H7 (cell line): ENCODE results near the gene UHRF1. TPM values are rescaled to one million over a fixed set of nuclear protein-coding genes. Genes with fewer than 3 reads are reported as not detected.
"Not testable (repeated sequence)": the region's sequence is repeated elsewhere in the genome, so short reads cannot be mapped to it uniquely, and the experiment has no call there.

Experiments
- DNase-seq: peaks from one replicate; pipeline ENCODE4 v3.0.0; 2012
- H3K27me3 ChIP-seq: 2 replicates; pipeline ENCODE4 v1.6.0; 2011; ENCODE audit warnings: mild to moderate bottlenecking, low read length; ENCODE audit not compliant: control insufficient read depth, insufficient read depth
- H3K36me3 ChIP-seq: replicated peaks from 2 replicates; pipeline ENCODE4 v1.5.1; 2011; ENCODE audit warnings: low read length; ENCODE audit not compliant: control insufficient read depth, insufficient read depth
- H3K4me3 ChIP-seq: 2 replicates; pipeline ENCODE4 v1.5.1; 2011; ENCODE audit warnings: low read depth, mild to moderate bottlenecking, control low read depth, low read length, moderate library complexity; ENCODE audit not compliant: insufficient read depth
- total RNA-seq: library from RNA; depleted of rRNA; stranded (reverse); fragments of >200 nt; shearing (Covaris generic); gene quantifications from 2 replicates; pipeline ENCODE4 v1.2.3, GENCODE V29; 2014

The UHRF1 gene
- total RNA-seq, 1 experiment from 2014 or later = 54.0 TPM

- not testable (repeated sequence) for H3K27me3 ChIP-seq, DNase-seq, H3K4me3 ChIP-seq, H3K36me3 ChIP-seq
Observed at GRCh38 chr19:4884993-4885392, 24.3 kb upstream of the UHRF1 start.

GRCh38 chr19:4887803-4888202 is 21.5 kb upstream of the UHRF1 start:
- not testable (repeated sequence) for H3K4me3 ChIP-seq, H3K27me3 ChIP-seq, DNase-seq, H3K36me3 ChIP-seq

DNA sequence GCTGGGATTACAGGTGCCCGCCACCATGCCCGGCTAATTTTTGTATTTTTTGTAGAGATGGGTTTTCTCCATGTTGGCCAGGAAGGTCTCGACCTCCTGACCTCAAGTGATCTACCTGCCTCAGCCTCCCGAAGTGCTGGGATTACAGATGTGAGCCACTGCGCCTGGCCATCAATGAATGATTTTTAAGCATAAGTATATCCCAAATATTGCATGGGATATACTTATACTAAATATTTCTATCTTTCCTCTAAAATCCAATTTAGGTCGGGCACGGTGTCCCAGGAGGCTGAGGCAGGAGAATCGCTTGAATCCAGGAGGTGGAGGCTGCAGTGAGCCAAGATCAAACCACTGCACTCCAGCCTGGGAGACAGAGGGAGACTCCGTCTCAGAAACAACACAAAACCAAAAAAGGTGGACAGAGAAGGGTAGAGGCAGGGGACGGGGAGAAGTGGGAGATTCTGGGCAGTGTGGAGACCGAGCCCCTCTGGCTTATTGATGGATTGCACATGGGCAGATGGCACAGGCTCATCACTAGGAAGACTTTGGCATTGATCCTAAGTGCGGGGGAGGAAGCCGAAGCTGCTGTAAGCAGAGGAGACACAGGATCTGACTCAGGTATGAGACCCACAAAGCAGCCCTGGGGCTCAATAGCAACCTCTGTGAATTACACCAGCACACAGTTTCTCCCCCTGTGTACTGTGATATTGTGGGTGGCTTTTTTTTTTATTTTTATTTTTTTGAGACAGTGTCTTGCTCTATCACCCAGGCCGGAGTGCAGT is 20.1 kb upstream of the UHRF1 start:
- Histone ChIP-seq H3K4me3 (no peak overlapping the region), H3K36me3 (no peaks in the 10 kb centered on the region), H3K27me3 (peaks cover 4% of the 10 kb centered on the region; the same call in 1 of the 2 replicates)
- no peak for DNase-seq

DNA sequence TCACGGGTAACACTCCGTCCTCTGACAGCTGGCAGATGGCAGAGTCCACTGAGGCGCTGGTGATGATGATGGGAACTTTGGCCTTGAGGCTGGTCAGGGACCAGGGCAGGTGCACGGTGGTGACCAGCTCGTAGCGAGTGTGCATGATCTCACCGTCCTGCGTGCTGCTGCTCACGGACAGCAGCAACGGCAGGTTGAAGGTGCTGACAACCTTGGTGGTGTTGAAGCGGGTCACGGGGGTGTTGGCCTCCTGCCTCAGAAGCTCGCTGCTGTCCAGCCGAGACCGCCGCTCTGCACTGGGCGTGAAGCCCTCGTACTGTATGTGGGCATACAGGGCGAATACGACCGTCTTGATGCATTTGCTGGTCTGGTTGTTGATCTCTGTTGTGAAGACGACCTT is 18.2 kb upstream of the UHRF1 start:
- peaks cover 9% of the 10 kb centered on the region for H3K27me3 ChIP-seq
- no peak for DNase-seq
- no peak overlapping the region for H3K4me3 ChIP-seq
- no peaks in the 10 kb centered on the region for H3K36me3 ChIP-seq

- DNase-seq, H3K36me3 ChIP-seq, H3K4me3 ChIP-seq: not testable (repeated sequence)
- H3K27me3 ChIP-seq = peaks cover 15% of the 10 kb centered on the region
Observed at GRCh38 chr19:4892962-4893361, 16.3 kb upstream of the UHRF1 start.

- Histone ChIP-seq H3K27me3 (peaks cover 11% of the 10 kb centered on the region), H3K4me3 (no peak overlapping the region), H3K36me3 (no peaks in the 10 kb centered on the region)
- peak; percentile 9 for DNase-seq
Observed at GRCh38 chr19:4896372-4896771, 12.9 kb upstream of the UHRF1 start.

GRCh38 chr19:4897146-4897545 is 12.2 kb upstream of the UHRF1 start:
- H3K4me3 ChIP-seq = no peak overlapping the region
- H3K36me3 ChIP-seq = no peaks in the 10 kb centered on the region
- H3K27me3 ChIP-seq = peaks cover 11% of the 10 kb centered on the region
- DNase-seq = peak; percentile 19

DNA sequence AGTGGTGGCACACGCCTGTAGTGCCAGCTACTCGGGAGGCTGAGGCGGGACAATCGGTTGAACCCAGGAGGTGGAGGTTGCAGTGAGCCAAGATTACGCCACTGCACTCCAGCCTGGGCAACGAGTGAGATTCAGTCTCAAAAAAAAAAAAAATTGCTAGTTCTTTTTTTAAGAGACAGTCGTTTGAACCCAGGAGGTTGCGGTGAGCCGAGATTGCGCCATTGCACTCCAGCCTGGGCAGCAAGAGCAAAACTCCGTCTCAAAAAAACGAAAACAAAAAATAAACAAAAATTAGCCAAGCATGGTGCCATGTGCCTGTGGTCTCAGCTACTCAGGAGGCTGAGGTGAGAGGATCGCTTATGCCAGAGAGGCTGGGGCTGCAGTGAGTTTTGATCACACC is 8.4 kb upstream of the UHRF1 start:
- H3K36me3 ChIP-seq, DNase-seq: not testable (repeated sequence)

DNA sequence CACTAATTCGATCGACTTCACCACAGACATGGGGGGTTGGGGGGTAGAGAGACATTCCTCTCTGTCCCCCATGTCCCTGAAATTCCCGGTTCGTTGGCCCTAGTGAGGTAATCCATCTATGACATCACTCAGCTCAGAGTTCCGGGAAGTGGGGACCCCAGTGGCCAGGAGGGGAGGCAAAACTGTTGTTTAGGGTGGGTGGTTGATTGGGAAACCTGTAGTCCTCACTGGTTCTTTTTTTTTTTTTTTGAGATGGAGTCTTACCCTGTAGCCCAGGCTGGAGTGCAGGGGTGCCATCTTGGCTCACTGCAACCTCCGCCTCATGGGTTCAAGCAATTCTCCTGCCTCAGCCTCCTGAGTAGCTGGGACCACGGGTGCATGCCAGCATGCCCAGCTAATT is 6.5 kb upstream of the UHRF1 start, which contains the start of gene ARRDC5:
TSS of gene ARRDC5 (minus strand) at position 101 of the 400 bp plus-strand sequence. CDS start at position 30, 71 bp downstream.
- Histone ChIP-seq H3K36me3 (no peaks in the 10 kb centered on the region), H3K4me3 (no peak within 1 kb of the TSS), H3K27me3 (no peaks in the 10 kb centered on the region)
- no peak for DNase-seq

More for the DNA sequence above, 8.4 kb upstream of the UHRF1 start:
- not testable (repeated sequence) for H3K27me3 ChIP-seq, H3K4me3 ChIP-seq

- H3K36me3 ChIP-seq = no peaks in the 10 kb centered on the region
- no peak overlapping the region for H3K4me3 ChIP-seq
- no peak for DNase-seq
- no peaks in the 10 kb centered on the region; the same call in 1 of the 2 replicates for H3K27me3 ChIP-seq
Observed at GRCh38 chr19:4904481-4904880, 4.8 kb upstream of the UHRF1 start.

DNA sequence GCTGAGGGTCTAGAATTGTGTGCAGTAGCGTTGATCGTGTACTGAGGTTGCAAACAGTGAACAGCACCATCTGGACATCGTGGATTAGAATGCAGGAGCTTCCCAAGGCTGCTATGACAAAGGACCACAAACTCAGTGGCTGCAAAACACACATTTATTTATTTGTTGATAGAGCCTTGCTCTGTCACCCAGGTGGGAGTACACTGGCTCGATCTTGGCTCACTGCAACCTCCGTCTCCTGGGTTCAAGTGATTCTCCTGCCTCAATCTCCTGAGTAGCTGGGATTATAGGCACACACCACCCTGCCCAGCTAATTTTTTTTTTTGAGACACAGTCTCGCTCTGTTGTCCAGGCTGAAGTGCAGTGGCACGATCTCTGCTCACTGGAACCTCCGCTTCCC is 2.3 kb upstream of the UHRF1 start:
- H3K4me3 ChIP-seq = no peak overlapping the region
- DNase-seq = no peak
- no peaks in the 10 kb centered on the region for H3K36me3 ChIP-seq
- no peaks in the 10 kb centered on the region; the same call in 1 of the 2 replicates for H3K27me3 ChIP-seq

DNA sequence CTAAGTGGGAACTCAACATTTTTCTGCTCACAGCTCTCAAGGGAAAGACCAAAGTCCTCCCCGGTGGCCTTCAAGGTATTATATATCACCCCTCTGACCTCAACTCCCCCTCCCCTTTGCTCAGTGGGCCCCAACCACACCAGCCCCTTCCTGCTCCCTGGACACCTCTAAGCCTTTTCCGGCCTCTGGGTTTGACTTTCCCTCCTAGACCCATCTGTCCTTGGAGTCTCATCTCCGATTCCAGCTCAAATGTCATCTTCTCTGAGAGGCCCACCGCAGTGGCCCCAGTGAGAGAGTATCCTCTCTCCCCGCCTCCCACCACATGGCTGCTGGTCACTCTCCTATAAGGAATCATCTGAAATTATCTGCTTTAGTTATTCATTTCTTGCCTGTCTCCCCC is 941 bp upstream of the UHRF1 start:
- no peak overlapping the region for H3K4me3 ChIP-seq
- H3K36me3 ChIP-seq = peaks cover 1% of the 10 kb centered on the region; the same call in 1 of the 2 replicates
- DNase-seq = peak; percentile 64
- no peaks in the 10 kb centered on the region; the same call in 1 of the 2 replicates for H3K27me3 ChIP-seq

DNA sequence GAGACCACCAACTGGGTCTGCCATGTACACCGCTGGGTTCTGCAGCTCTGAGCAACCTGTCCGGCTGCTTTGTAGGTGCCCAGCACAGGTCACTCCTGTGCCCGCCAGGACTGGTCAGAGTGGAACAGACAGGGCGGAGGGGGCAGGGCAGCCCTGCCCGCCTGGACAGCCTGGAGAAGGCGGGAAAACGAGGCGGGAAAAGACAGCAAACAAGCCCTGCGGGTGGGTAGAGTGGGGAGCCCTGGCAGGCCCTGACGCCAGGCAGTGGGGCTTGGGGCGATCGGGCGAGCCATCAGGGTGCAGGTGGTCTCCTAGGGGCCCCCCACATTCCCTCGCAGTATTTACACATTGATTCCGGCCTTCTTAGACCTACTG is 533 bp upstream of the UHRF1 start:
- Histone ChIP-seq H3K27me3 (no peaks in the 10 kb centered on the region; the same call in 1 of the 2 replicates), H3K4me3 (peak overlapping the region; percentile 83; the same call in 1 of the 2 replicates), H3K36me3 (peaks cover 1% of the 10 kb centered on the region; the same call in 1 of the 2 replicates)
- peak; percentile 68 for DNase-seq

DNA sequence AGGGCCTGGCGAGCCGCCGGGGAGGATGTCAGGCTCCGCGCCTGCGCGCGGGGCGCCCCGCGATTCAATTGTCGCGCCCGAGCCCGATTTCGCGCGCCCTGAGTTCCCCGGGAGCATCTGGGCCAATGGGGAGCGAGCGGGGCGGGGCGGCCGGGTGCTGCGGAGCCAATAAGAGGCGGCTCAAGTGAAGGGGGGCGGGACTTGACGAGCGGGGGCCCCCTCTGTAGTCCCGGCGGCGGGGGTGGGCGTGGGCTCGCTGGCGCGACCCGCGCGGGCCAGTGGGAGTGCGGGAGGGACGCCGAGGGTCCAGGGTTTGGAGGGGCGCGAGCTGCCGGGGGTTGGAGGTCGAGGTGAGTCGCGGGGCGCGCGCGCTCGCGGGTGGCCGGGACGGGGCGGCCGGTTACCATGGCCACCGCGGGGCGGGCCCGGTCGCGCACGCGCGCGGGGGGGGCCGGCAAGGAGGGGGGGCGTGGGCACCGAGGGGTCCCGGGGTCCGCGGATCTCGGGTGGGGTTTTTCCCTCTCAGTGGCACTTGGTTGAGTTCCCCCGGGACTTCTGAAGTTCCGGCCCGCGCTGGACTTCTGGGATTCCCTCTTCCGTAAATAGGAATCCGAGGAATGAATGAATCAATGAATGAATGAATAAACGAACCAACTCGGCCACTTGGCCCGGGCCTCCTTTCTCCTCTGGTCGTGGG is 744 bp downstream of the UHRF1 start:
- H3K36me3 ChIP-seq = peaks cover 3% of the 10 kb centered on the region; the same call in 1 of the 2 replicates
- peak overlapping the region; percentile 83 for H3K4me3 ChIP-seq
- peak; percentile 100 for DNase-seq
- H3K27me3 ChIP-seq = no peaks in the 10 kb centered on the region; the same call in 1 of the 2 replicates
